Cortex of kidney (tissue), 1 donor: ENCODE data around the gene ABCA5.
"Not testable (repeated sequence)": the region's sequence is repeated elsewhere in the genome, so short reads cannot be mapped to it uniquely, and the experiment has no call there.

ENCODE experiments used
- DNase-seq: peaks from one replicate; lab custom pipeline; 2025; lab: John Stamatoyannopoulos, UW

Gene ABCA5

DNA sequence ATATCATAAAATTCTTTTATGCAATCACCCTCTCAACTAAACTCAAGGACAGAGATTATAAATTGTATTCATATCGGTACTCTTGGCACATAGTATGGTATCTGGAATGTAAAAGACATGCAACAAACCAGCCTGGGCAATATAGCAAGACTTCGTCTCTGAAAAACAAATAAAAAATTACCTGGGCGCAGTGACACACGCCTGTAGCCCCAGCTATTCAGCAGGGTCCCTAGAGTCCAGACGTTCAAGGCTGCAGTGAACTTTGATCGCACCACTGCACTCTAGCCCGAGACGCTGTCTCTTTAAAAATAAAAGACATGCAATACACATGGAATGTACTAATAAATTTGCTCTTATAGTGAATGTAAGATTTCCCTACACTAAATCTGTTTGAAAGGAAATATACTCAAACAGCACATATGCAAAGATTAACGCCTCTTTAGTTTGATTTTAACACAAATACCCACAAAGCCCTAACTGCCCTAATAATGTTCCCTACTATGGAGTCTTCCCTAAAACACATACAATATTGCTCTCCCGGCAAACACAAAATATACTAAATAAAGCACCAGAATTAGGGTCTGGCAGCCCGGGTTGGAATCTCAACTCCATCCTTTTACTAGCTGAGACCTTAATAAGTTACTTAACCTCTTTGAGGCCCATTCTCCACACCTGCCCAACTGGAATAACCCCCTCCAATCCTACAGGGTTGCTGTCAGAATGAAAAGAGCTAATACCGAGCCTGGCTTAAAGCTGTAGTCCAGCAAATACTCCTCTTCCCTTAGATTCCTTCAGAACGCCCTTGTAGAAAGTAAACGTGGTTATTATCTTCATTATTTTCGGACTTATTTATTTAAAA is 1.2 kb downstream of the ABCA5 start:
- DNase-seq = no peak

DNA sequence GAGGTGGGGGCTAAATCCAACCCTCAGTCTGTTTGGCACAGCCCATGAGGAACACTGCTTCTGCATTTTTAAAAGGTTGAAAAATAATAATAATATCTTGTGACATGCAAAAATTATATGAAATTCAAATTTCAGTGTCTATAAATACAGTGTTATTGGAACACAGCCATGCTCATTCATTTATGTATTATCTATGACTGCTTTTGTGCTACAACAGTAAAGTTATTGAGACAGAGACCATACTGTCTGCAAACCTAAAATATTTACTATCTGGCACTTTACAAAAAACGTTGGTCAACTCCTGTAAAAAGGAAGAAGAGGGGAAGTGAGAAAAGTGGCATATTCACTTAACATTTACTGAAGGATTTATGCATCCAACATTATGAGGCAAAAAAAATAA is 3.1 kb downstream of the ABCA5 start:
- DNase-seq = no peak

DNA sequence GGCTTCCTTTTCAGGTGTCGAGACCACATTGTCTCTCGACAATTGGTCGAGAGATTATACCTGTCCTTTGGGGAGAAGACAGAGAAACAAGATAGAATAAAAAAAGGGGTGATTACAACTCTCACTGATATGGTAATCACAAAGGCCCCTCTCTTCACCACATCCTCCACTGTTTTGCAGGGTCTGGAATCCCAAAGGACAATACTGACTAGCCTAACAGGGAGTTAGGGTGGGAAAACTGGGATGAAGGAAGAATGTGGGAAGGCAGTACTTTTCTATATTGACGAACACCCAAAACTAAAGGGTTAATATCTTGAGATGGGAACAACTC is 6.1 kb downstream of the ABCA5 start:
- DNase-seq = no peak

DNA sequence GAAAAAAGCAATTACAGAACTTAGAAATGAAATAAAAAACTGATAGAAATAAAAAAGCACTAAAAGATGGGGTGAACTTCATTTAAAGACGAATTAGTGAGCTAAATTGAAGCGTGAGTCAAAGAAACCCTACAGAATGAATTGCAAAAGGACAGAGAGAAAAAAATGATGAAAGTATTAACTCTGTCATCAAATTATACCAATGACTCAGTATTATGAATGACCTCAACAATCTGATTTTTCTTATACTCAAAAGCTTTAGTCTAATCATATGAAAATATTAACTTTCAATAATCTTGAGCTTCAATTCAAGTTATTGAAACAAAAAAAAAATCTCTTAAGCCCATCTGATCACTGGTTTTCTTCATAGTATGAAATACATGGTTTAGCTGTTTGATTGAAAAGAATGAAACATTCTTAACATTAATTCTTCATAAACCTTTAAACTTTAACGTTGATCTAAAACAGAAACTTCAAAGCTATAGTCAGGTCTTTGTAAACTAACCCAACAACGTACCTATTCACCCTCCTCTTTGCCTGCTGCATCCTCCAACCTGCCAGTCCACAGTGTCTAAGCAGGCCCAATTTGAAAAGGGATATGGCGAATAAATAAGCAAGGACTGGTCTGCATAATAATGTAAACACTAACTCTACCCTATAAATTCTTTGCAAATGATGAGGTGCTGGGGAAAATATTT is 6.6 kb downstream of the ABCA5 start:
- DNase-seq = no peak

DNA sequence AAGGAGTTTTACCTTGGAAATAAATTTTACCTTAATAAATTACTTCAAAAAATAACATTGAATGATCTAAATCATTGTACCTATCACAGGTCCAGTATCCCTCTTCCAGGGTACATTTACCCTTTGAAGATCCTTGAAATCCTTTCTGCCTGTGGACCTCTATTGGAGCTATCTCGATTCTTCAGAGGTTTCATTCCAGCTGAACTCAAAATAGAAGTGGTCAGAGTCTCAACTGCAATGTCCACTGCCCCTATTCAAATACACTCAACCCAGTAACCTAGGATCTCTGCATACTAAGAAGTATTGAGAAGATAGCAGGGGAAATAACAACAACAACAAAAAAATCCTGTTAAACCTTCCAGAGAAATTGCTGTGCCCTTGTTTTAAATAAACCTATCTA is 9.3 kb downstream of the ABCA5 start:
- DNase-seq = no peak

DNA sequence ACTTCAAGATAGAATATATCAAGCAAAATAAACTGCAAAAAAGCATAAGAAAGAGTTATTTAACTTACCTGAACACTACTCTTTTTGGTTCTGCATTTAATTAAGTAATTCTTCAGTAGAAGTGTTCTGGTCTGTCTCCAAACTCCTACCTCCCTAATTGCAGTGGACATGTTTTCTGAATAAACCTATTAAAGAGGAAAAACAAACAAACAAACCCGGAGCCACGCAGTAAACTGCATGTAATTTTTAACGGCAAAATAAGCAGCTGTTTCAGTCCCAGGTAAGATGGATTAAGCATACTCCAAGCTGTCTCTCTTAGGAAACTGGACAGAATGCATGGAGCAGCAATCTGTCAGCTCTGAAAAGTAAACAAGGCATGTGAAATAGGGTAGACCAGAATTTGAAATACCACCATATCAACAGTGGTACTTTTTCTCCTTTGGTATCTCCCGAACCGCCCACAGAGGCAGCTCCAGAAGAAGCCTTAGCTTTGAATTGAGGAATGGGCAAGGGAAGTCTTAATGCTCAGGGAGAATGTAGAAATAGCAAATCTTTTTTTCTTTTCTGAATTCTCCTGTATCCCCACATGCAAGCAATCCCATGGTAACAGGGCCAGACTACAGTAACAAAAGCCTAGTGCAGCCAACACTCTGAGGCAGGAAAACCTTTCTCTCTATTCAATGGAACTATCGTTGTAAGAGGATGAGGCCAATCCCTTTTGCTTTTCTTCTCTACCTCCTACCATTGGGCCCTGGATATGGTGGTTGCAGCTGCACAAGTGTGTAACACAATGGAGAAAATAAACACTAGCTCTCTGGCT is 12.5 kb downstream of the ABCA5 start:
- DNase-seq = no peak

DNA sequence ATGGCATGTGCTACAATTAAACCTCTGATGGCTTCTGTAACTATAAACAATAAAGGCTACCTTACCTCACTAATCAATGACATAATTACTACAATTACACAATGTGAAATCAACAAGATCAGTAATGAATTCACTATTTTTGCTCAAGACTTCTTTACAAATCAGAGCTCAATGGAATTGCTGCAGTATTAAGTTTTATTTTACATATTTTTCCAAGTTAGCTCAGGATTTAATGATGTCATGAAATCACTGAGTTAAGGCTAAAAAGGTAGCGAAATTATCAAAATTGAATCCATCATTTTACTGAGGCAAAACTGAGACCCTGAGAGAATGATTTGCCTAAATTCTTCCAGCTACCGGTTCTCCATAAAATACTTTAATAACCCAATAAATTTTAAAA is 21.8 kb downstream of the ABCA5 start:
- DNase-seq = no peak

DNA sequence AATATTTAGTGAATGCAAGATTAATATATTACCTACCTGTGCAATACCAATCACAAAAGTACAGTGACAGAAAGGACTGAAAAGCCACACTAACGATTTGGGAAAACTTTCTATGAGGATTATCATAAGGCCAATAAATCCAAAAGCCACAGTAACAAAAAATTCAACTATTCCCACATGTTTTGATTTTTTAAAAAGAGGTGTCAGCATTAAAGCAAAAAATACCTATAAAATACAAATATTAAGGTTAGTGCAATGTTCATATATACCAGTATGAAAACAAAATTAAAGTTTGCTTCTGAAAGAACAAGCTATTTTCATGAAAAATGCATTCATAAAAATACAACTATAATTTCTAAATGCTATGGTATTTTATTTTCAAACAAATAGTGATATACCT is 24.3 kb downstream of the ABCA5 start:
- DNase-seq = no peak

DNA sequence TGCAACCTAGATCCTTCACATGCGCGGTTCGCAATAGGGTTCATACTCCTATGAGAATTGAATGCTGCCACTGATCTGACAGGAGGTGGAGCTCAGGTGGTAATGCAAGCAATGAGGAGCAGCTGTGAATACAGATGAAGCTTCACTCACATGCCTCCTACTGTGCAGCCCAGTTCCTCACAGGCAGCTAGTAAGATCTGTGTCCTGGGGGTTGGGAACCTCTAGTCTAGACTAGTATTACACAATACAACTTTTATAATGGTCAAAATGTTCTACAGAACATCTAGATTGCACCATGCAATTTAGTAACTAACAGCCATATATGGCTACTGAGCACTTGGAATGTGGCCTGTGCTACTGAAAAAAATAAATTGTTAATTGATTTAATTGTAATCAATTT is 26.7 kb downstream of the ABCA5 start:
- no peak for DNase-seq

DNA sequence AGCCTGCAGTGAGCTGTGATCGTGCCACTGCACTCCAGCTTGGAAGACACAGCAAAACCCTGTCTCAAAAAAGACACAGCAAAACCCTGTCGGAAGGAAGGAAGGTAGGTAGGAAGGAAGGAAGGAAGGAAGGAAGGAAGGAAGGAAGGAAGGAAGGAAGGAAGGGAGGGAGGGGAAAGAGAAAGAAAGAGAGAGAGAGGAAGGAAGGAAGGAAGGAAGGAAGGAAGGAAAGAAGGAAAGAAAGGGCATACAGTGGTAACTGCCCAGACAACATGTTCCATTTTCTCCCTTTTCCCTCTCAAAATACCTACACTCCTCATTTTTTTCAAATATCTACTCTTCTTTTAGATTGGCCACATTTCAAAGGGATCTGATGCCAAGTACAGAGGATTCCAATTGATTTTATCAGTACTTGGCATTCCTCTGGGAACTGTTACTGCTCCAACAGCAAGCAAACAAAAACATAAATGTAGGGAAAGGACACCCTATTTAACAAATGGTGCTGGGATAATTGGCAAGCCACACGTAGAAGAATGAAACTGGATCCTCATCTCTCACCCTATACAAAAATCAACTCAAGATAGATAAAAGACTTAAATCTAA is 28.7 kb downstream of the ABCA5 start:
- not testable (repeated sequence) for DNase-seq

DNA sequence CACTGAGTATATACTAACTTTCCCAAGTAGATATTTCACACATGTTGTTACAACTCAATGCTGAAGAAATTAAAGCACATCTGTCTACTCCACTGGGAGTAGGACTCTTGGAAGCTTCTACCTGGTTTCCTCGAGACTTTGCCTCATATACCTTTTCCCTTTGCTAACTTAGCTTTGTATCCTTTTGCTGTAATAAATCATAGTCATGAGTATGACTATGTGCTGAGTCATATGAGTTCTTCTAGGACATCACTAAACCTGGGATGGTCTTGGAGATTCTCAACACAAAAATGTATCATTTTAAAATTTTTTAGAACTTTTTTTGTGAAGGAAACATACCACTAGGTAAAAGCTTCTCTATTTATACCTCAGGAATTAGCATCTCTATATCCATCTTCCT is 39.8 kb downstream of the ABCA5 start:
- DNase-seq = no peak

DNA sequence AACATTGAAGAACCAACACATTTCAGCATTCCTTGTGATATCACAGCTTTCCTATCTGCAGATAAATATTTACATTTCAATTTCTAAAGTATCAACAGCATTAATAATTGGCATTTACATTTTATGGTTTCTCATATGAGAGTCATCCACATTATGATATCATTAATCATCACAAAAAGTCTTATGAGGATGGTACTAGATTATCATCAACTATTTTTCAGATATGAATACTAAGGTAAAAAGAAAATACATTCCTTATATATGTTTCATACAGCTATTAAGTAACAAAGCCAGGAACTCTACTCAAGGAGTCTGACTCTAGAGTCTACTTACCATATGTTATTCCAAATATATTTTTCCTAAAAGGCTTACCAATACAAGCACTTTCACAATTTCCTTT is 40.7 kb downstream of the ABCA5 start:
- DNase-seq = no peak

DNA sequence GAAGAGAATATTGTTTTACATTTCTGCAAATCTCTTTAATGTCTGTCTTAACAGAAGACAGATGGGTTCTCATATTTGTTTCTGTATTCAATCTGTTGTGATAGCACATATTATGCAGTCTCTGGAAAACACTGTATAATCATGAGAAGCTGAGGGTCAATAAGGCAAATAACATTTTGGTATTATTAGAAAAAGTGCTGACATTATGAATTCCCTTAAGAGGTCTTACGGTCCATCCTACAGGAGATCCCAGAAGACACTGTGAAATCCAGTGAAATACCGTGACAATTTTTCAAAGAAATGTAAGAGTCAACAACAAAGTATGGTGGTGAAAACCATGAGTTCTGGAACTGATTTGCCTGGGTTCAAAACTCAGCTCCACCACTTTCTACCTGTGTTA is 42.3 kb downstream of the ABCA5 start:
- DNase-seq = no peak

DNA sequence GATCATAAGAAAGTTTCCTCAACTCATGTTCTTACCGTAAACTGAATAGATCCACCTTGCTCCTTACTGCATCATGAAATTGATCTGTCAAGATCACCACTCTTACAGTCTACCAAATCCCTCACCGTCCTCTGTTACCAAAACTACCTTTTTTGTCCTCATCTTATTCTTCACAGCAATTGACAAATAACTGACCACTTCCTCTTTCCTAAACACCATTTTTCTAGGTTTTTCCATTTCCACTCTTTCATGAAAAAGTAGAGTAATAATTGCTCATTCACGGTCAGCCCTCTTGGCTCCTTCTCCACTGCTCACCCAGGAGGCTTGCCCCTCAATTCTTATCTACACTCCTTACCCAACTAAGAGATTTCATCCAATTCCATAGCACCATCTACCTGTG is 44.9 kb downstream of the ABCA5 start:
- DNase-seq = no peak

DNA sequence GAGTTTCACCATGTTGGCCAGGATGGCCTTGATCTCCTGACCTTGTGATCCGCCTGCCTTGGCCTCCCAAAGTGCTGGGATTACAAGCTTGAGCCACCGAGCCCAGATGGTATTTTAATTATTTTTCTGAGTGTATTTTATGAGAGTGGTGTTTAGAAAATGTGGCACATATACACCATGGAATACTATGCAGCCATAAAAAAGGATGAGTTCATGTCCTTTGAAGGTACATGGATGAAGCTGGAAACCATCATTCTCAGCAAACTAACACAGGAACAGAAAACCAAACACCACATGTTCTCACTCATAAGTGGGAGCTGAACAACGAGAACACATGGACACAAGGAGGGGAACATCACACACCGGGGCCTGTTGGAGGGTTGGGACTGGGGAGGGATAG is 50.7 kb downstream of the ABCA5 start:
- not testable (repeated sequence) for DNase-seq

DNA sequence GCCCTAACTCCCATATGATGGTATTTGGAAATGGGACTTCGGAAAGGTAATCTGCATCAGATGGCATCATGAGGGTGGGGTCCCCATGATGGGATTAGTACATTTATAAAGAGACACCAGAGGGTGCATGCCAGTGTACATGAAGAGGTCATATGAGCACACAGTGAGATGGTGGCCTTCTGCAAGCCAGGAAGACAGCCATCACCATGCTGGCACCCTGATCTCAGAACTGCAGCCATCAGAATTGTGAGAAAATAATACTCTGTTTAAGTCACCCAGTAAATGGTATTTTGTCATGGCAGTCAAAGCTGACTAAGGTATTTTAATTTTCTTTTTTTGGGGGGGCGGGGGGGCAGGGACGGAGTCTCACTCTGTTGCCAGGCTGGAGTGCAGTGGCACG is 51.2 kb downstream of the ABCA5 start:
- DNase-seq = no peak

DNA sequence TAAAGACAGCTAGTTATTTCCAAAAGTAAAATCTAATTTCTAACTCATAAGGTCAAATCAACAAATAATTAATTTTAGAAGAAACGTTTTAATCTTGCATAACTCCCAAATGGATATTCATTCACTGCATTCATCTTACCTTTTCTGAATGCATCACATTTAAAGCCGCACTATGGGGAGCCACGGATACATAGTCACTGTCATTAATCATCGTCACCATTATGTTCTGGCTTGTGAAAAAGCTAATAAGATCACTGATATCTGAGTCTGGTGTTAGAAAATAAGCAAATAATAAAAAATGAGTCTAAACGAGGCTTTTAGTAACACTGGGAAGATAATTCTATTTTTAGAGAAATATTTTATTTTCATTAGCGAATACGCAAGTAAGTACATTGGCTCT is 55.9 kb downstream of the ABCA5 start:
- no peak for DNase-seq

DNA sequence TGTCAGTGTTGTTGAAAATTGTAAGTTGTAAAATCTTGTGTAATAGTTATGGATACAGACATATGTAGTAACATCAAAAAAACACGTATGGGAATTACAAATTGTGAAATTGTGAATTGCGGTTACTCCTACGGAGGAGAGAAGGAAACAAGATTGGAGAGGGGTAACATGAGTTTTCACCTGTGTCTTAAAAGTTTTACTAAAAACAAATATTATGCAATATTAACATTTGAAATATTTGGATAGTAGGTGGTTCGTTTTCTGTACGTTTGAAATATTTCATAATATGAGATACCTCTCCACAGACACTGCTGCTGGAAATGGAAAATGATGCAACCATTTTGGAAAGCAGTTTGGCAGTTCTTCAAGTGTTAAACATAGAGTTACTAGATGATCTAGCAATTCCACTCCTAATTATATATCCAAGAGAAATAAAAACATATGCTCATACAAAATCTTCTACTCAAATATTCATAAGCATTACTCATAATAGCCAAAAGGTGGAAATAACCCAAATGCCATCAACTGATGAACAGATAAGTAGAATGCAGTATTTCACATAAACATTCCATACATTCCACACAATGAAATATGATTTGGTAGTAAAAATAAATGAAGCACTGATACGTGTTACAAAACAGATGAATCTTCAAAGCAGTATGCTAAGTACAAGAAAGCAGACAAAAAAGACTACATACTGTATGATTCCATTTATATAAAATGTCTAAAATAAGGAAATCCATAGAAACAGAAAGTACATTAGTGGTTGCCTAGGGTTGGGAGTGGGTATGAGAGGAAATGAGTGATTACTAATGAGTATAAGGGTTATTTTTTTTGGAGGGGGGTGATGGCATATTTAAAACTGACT is 57.6 kb downstream of the ABCA5 start:
- no peak for DNase-seq

DNA sequence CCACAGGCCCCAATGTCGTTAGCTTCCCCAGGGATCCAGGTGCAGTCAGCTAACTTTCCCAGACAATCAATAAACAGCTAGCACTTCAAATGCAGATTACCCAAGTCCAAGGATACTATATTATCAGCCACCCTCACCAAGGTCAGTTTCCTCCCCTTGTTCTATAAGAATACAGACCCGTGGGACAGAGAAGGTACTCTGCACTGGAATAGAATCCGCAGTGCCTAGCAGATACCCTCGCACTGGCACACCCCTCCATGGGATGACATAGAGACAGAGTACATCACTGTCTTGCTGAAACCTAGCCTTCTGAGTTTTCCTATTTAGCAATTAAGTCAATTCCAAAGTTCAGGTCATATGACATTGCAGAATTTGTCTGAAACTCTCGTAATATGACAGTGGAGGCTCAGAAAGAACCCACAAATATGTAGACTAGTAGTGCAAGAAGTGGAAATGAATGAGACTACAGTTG is 58.4 kb downstream of the ABCA5 start:
- no peak for DNase-seq

DNA sequence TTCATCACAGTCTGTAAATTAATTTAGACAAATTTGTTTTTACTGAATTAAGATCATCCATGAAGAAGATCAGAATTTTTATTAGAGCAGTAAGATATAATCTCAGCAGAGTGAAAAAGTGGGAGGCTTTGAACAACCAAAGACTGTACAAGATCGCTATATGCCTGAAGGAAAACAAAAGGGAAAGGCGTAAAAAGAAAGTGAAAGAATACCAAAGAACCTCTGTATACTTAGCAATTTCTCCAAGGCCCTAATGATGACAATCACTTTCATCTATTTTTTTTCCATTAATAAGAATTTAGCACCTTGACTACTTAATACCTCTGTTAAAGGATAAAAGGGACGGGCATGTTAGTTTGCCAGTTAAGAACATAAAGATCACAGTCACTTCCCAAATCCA is 59.7 kb downstream of the ABCA5 start:
- no peak for DNase-seq

DNA sequence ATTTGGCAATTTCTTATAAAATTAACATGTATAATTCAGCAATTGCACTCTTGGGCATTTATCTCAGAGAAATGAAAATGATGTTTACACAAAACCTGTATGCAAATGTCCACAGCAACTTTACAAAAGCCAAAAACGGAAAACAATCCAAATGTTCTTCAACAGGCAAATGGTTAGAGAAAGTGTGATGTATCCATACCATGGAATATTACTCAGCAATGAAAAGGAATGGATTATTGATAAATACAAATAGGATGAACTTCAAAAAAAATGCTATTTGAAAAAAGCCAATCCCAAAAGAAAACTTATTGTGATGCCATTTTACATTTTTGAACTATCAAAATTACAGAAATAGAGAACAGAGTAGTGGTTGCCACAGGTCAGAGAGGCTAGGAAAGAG is 61.1 kb downstream of the ABCA5 start:
- DNase-seq = no peak
